RWPE1 (cell line): ENCODE measurements around the gene KCNQ2.

Experiments used
- CTCF ChIA-PET: fragments of 350-600 bp; sonication (Branson Sonifier 250); formaldehyde crosslinking; extraction: SDS; loops from one replicate; lab custom pipeline; 2021; lab: Yijun Ruan, JAX
- POLR2A ChIA-PET: fragments of 400-600 bp; formaldehyde crosslinking; extraction: SDS; loops from one replicate; lab custom pipeline; 2020; ENCODE audit warnings: antibody characterized with exemption; ENCODE audit not compliant: low non-redundant PET; lab: Yijun Ruan, JAX
- DNase-seq: peaks from one replicate; pipeline ENCODE4 v3.0.0; 2012; ENCODE audit warnings: low spot score
- H3K27ac ChIP-seq: fragments of 450-650 bp; 2 replicates; pipeline ENCODE4 v1.5.1; 2017
- TF ChIP-seq, protein P1 (sequence below): fragments of 450-650 bp; conservative IDR thresholded peaks from 2 replicates; pipeline ENCODE4 v1.5.1; 2017; ENCODE audit warnings: low read depth, mild to moderate bottlenecking

The KCNQ2 gene

GRCh38 chr20:63472862-63473390 is 471 bp upstream of the KCNQ2 start:
- CTCF ChIA-PET: interaction anchor here (1.0 to 1.2 kb wide), 2 partner anchors 13 to 250 kb away, joined by 3 to 4 read pairs; no protein-coding TSS in a partner anchor
- TF ChIP-seq, protein P1, sequence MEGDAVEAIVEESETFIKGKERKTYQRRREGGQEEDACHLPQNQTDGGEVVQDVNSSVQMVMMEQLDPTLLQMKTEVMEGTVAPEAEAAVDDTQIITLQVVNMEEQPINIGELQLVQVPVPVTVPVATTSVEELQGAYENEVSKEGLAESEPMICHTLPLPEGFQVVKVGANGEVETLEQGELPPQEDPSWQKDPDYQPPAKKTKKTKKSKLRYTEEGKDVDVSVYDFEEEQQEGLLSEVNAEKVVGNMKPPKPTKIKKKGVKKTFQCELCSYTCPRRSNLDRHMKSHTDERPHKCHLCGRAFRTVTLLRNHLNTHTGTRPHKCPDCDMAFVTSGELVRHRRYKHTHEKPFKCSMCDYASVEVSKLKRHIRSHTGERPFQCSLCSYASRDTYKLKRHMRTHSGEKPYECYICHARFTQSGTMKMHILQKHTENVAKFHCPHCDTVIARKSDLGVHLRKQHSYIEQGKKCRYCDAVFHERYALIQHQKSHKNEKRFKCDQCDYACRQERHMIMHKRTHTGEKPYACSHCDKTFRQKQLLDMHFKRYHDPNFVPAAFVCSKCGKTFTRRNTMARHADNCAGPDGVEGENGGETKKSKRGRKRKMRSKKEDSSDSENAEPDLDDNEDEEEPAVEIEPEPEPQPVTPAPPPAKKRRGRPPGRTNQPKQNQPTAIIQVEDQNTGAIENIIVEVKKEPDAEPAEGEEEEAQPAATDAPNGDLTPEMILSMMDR: no peak
- no peak for DNase-seq
- no peak overlapping the region for H3K27ac ChIP-seq
- POLR2A ChIA-PET: no interaction called here

- H3K27ac ChIP-seq: no peak overlapping the region
Observed at GRCh38 chr20:63471717-63471980, 806 bp downstream of the KCNQ2 start.

GRCh38 chr20:63471002-63471716 is 1.3 kb downstream of the KCNQ2 start:
- H3K27ac ChIP-seq: no peak overlapping the region
- ChIA-PET POLR2A (no interaction called here), CTCF (interaction anchor here (0.6 to 0.7 kb wide), 3 partner anchors 10 to 90 kb away, joined by 3 to 5 read pairs (median 3); no protein-coding TSS in a partner anchor)
- DNase-seq: no peak
- TF ChIP-seq, protein P1: no peak

More at GRCh38 chr20:63471717-63471980, 806 bp downstream of the KCNQ2 start:
- no peak for DNase-seq
- TF ChIP-seq, protein P1: no peak
- CTCF ChIA-PET: interaction anchor here (1.0 kb wide), 1 partner anchor 12 kb away, joined by 4 read pairs; no protein-coding TSS in a partner anchor
- POLR2A ChIA-PET: no interaction called here

DNA sequence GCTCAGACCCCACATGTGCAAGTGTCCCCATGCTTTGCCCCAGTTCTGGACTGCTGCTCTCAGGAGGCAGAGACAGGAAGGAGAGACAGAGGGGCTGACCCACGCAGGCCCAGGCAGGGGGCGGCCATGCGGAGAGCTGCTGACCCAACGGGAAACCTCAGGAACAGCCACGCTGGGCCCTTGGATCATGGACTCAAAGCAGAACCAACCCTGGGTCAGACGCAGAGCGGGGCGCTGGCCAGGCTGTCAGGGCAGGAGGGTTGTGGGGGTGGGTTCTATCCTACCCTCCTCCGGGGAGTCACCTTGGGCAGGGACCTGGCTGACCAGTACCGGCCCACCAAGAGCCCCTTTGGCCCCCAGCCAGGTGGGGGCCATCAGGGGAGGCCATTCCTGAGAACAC is 2.0 kb downstream of the KCNQ2 start:
- DNase-seq: no peak
- TF ChIP-seq, protein P1: no peak
- ChIA-PET CTCF (interaction anchor here (0.6 to 0.7 kb wide), 4 partner anchors 9 to 434 kb away, joined by 3 to 5 read pairs (median 3); no protein-coding TSS in a partner anchor), POLR2A (interaction anchor here (0.6 kb wide), 1 partner anchor 100 kb away, joined by 3 read pairs; no protein-coding TSS in a partner anchor)
- no peak overlapping the region for H3K27ac ChIP-seq

DNA sequence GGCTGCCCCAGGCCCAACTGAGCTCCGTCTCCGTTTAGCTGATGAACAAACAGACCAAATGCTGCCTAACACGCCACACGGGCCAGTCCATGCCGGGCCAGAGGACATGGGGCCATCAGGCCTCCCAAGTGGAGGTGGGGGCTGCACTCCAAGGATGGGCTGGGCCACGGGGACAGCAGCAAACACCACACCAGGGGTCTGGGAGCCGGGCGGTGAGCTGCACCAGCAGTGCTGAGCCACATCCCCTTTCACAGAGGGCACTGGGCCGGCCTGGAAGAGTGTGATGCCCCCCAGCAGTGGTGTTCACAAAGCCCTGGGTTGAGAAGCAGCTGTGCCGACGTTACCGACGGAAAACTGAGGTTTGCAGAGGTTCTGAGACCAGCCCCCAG is 2.7 kb downstream of the KCNQ2 start:
- DNase-seq: no peak
- TF ChIP-seq, protein P1: no peak
- CTCF ChIA-PET: interaction anchor here (0.6 kb wide), 1 partner anchor 435 kb away, joined by 3 read pairs; no protein-coding TSS in a partner anchor
- no peak overlapping the region for H3K27ac ChIP-seq
- POLR2A ChIA-PET: no interaction called here

DNA sequence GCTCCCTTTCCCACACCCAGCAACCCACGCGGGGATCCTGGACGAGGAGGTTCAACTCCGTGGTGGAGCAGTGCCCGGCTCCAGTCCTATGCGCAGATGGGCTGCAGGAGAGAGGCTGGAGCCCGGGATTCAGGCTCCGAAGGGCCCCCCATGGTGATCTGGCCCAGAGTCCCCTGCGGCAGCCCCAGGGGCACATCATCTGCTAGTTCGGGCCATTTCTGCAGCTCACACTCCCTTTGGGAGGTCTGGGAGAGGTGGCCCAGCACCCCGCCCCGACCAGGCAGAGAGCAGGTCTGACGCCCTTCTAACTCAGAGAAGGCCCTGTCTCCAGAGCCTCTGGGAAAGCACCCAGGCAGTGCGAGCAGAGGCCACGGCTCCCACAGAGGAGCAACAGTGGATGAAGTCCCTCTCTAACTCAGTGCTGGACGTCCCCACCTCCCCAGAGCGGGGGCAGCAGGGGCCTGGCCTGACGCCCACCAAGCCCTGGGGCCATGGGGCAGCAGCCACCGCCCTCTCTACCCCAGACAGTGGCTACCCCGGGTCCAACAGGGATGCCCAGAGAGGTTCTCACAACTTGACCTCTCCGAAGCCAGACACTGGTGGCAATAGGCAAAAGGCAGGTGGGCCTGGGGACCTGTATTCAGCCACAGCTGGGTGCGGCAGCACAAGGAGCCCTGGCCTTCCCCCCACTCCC is 3.3 kb downstream of the KCNQ2 start:
- no peak for DNase-seq
- POLR2A ChIA-PET: no interaction called here
- TF ChIP-seq, protein P1: no peak
- CTCF ChIA-PET: interaction anchor here (0.6 kb wide), 1 partner anchor 250 kb away, joined by 5 read pairs; no protein-coding TSS in a partner anchor
- no peak overlapping the region for H3K27ac ChIP-seq
